ENCODE measurements around the gene FAM89B.

The FAM89B gene

GRCh38 chr11:65589444-65590239 is 17.3 kb downstream of the FAM89B start:
- H3K27me3 ChIP-seq (ENCODE audit: control insufficient read depth, insufficient read depth, low read length): peaks cover 43% of the 10 kb centered on the region
- H3K27ac ChIP-seq (ENCODE audit: low read length): no peak overlapping the region
- H3K4me1 ChIP-seq (ENCODE audit: control insufficient read depth, low read depth, low read length): peaks cover 7% of the 10 kb centered on the region
- H3K9me3 ChIP-seq (ENCODE audit: control insufficient read depth, low read depth, low read length): no peaks in the 10 kb centered on the region
- H3K9ac ChIP-seq (ENCODE audit: low read length): no peak overlapping the region
- no peaks in the 10 kb centered on the region for H3K36me3 ChIP-seq (ENCODE audit: control insufficient read depth, low read depth, low read length)
- H3K4me3 ChIP-seq (ENCODE audit: low read length): no peak overlapping the region

- no peaks in the 10 kb centered on the region for H3K9me3 ChIP-seq (ENCODE audit: control insufficient read depth, low read depth, low read length)
- H3K36me3 ChIP-seq (ENCODE audit: control insufficient read depth, low read depth, low read length): no peaks in the 10 kb centered on the region
- H3K9ac ChIP-seq (ENCODE audit: low read length): no peak overlapping the region
- H3K27me3 ChIP-seq (ENCODE audit: control insufficient read depth, insufficient read depth, low read length): peaks cover 43% of the 10 kb centered on the region
- peaks cover 7% of the 10 kb centered on the region for H3K4me1 ChIP-seq (ENCODE audit: control insufficient read depth, low read depth, low read length)
- H3K27ac ChIP-seq (ENCODE audit: low read length): no peak overlapping the region
- no peak overlapping the region for H3K4me3 ChIP-seq (ENCODE audit: low read length)
Observed at GRCh38 chr11:65590240-65590738, 18.0 kb downstream of the FAM89B start.

GRCh38 chr11:65591939-65592857 is 19.9 kb downstream of the FAM89B start:
- no peaks in the 10 kb centered on the region for H3K36me3 ChIP-seq (ENCODE audit: control insufficient read depth, low read depth, low read length)
- H3K4me1 ChIP-seq (ENCODE audit: control insufficient read depth, low read depth, low read length): peaks cover 3% of the 10 kb centered on the region
- peaks cover 43% of the 10 kb centered on the region for H3K27me3 ChIP-seq (ENCODE audit: control insufficient read depth, insufficient read depth, low read length)
- no peak overlapping the region for H3K27ac ChIP-seq (ENCODE audit: low read length)
- peak overlapping the region; percentile 54 for H3K4me3 ChIP-seq (ENCODE audit: low read length)
- H3K9me3 ChIP-seq (ENCODE audit: control insufficient read depth, low read depth, low read length): no peaks in the 10 kb centered on the region
- no peak overlapping the region for H3K9ac ChIP-seq (ENCODE audit: low read length)

GRCh38 chr11:65592858-65593517 is 20.6 kb downstream of the FAM89B start:
- peaks cover 3% of the 10 kb centered on the region for H3K4me1 ChIP-seq (ENCODE audit: control insufficient read depth, low read depth, low read length)
- H3K27ac ChIP-seq (ENCODE audit: low read length): no peak overlapping the region
- H3K9me3 ChIP-seq (ENCODE audit: control insufficient read depth, low read depth, low read length): no peaks in the 10 kb centered on the region
- peak overlapping the region; percentile 54 for H3K4me3 ChIP-seq (ENCODE audit: low read length)
- no peak overlapping the region for H3K9ac ChIP-seq (ENCODE audit: low read length)
- H3K27me3 ChIP-seq (ENCODE audit: control insufficient read depth, insufficient read depth, low read length): peaks cover 43% of the 10 kb centered on the region
- no peaks in the 10 kb centered on the region for H3K36me3 ChIP-seq (ENCODE audit: control insufficient read depth, low read depth, low read length)

GRCh38 chr11:65593518-65594414 is 21.4 kb downstream of the FAM89B start:
- Histone ChIP-seq H3K27me3 (ENCODE audit: control insufficient read depth, insufficient read depth, low read length) (peaks cover 43% of the 10 kb centered on the region), H3K9ac (ENCODE audit: low read length) (no peak overlapping the region), H3K36me3 (ENCODE audit: control insufficient read depth, low read depth, low read length) (no peaks in the 10 kb centered on the region), H3K27ac (ENCODE audit: low read length) (no peak overlapping the region), H3K4me1 (ENCODE audit: control insufficient read depth, low read depth, low read length) (peaks cover 3% of the 10 kb centered on the region), H3K9me3 (ENCODE audit: control insufficient read depth, low read depth, low read length) (no peaks in the 10 kb centered on the region), H3K4me3 (ENCODE audit: low read length) (no peak overlapping the region)

- H3K9ac ChIP-seq (ENCODE audit: low read length): no peak overlapping the region
- H3K27ac ChIP-seq (ENCODE audit: low read length): no peak overlapping the region
- H3K4me3 ChIP-seq (ENCODE audit: low read length): no peak overlapping the region
- no peaks in the 10 kb centered on the region for H3K9me3 ChIP-seq (ENCODE audit: control insufficient read depth, low read depth, low read length)
- peaks cover 3% of the 10 kb centered on the region for H3K4me1 ChIP-seq (ENCODE audit: control insufficient read depth, low read depth, low read length)
- H3K27me3 ChIP-seq (ENCODE audit: control insufficient read depth, insufficient read depth, low read length): peaks cover 40% of the 10 kb centered on the region
- no peaks in the 10 kb centered on the region for H3K36me3 ChIP-seq (ENCODE audit: control insufficient read depth, low read depth, low read length)
Observed at GRCh38 chr11:65595131-65595530, 22.8 kb downstream of the FAM89B start.

GRCh38 chr11:65595543-65596281 is 23.4 kb downstream of the FAM89B start, which contains the start of gene KCNK7:
TSS of gene KCNK7 (minus strand) at chr11:65595800. CDS start at chr11:65595772, 28 bp downstream.
- H3K4me1 ChIP-seq (ENCODE audit: control insufficient read depth, low read depth, low read length): peaks cover 3% of the 10 kb centered on the region
- no peak within 1 kb of the TSS for H3K9ac ChIP-seq (ENCODE audit: low read length)
- no peaks in the 10 kb centered on the region for H3K36me3 ChIP-seq (ENCODE audit: control insufficient read depth, low read depth, low read length)
- H3K4me3 ChIP-seq (ENCODE audit: low read length): no peak within 1 kb of the TSS
- H3K27ac ChIP-seq (ENCODE audit: low read length): no peak within 1 kb of the TSS
- peaks cover 34% of the 10 kb centered on the region for H3K27me3 ChIP-seq (ENCODE audit: control insufficient read depth, insufficient read depth, low read length)
- no peaks in the 10 kb centered on the region for H3K9me3 ChIP-seq (ENCODE audit: control insufficient read depth, low read depth, low read length)

GRCh38 chr11:65596520-65596919 is 24.2 kb downstream of the FAM89B start:
- peaks cover 3% of the 10 kb centered on the region for H3K4me1 ChIP-seq (ENCODE audit: control insufficient read depth, low read depth, low read length)
- no peaks in the 10 kb centered on the region for H3K36me3 ChIP-seq (ENCODE audit: control insufficient read depth, low read depth, low read length)
- no peaks in the 10 kb centered on the region for H3K9me3 ChIP-seq (ENCODE audit: control insufficient read depth, low read depth, low read length)
- peaks cover 26% of the 10 kb centered on the region for H3K27me3 ChIP-seq (ENCODE audit: control insufficient read depth, insufficient read depth, low read length)
- no peak overlapping the region for H3K9ac ChIP-seq (ENCODE audit: low read length)
- no peak overlapping the region for H3K4me3 ChIP-seq (ENCODE audit: low read length)
- no peak overlapping the region for H3K27ac ChIP-seq (ENCODE audit: low read length)

GRCh38 chr11:65598258-65598699 is 25.9 kb downstream of the FAM89B start:
- Histone ChIP-seq H3K27me3 (ENCODE audit: control insufficient read depth, insufficient read depth, low read length) (peaks cover 11% of the 10 kb centered on the region), H3K4me3 (ENCODE audit: low read length) (no peak overlapping the region), H3K4me1 (ENCODE audit: control insufficient read depth, low read depth, low read length) (no peaks in the 10 kb centered on the region), H3K9me3 (ENCODE audit: control insufficient read depth, low read depth, low read length) (no peaks in the 10 kb centered on the region), H3K27ac (ENCODE audit: low read length) (no peak overlapping the region), H3K36me3 (ENCODE audit: control insufficient read depth, low read depth, low read length) (no peaks in the 10 kb centered on the region), H3K9ac (ENCODE audit: low read length) (no peak overlapping the region)

Data from iPS-18a (cell line).